GM12878 (cell line): ENCODE measurements around the gene GRIK1. TPM values are rescaled to one million over a fixed set of nuclear protein-coding genes. Genes with fewer than 3 reads are reported as not detected.

Experiments used
- ATAC-seq: fragments of 200-7000 bp; cut with Tn5 transposase; 3 replicates; pipeline ENCODE4 v1.9.1; 2020; ENCODE audit warnings: mild to moderate bottlenecking, moderate library complexity
- BruUV-seq: library from RNA; stranded (reverse); fragments of 400-500 nt; replicated peaks from 2 replicates; lab custom pipeline; 2021; lab: Mats Ljungman, UMichigan
- CTCF ChIA-PET: fragments of 300-600 bp; sonication (Branson Sonifier 250); formaldehyde crosslinking; extraction: SDS; loops from one replicate; lab custom pipeline; 2021; ENCODE audit warnings: inconsistent platforms; lab: Yijun Ruan, JAX
- POLR2A ChIA-PET: fragments of 350-600 bp; formaldehyde crosslinking; extraction: SDS; loops from one replicate; lab custom pipeline; 2021; ENCODE audit warnings: inconsistent platforms; lab: Charles Lee
- RAD21 ChIA-PET: fragments of 300-600 bp; sonication (Branson Sonifier 250); formaldehyde crosslinking; loops from one replicate; lab custom pipeline; 2023; ENCODE audit warnings: antibody characterized with exemption; ENCODE audit not compliant: unreplicated experiment; lab: Charles Lee
- SMC1A ChIA-PET: fragments of 300-600 bp; sonication (Branson Sonifier 250); formaldehyde crosslinking; loops from one replicate; lab custom pipeline; 2023; ENCODE audit not compliant: unreplicated experiment, uncharacterized antibody; lab: Charles Lee
- DNase-seq: peaks from one replicate; pipeline ENCODE4 v3.0.0-alpha.2; 2011; ENCODE audit warnings: low read depth, low spot score
- FAIRE-seq: peaks from 3 replicates; lab custom pipeline; 2011; peaks lifted over from hg19 to GRCh38; lab: Jason Lieb, UNC
- H2AFZ ChIP-seq: 2 replicates; pipeline ENCODE4 v1.6.0; 2011; ENCODE audit warnings: low read depth, low read length, control low read depth; ENCODE audit not compliant: control insufficient read depth
- H3K27ac ChIP-seq: 2 replicates; pipeline ENCODE4 v1.5.1; 2011; ENCODE audit warnings: control low read depth; ENCODE audit not compliant: control insufficient read depth, insufficient read depth
- H3K27me3 ChIP-seq, 2 experiments: replicated peaks in 1 of 2; 2 replicates each; pipeline versions ENCODE4 v1.6.0 to v1.6.1; 2011; ENCODE audit warnings: low read length in 1 of 2; ENCODE audit not compliant: control insufficient read depth in 2 of 2, insufficient read depth in 2 of 2
- H3K36me3 ChIP-seq, 2 experiments: 2 replicates each; pipeline ENCODE4 v1.5.1; 2011; ENCODE audit warnings: low read length in 1 of 2; ENCODE audit not compliant: control insufficient read depth in 2 of 2, insufficient read depth in 2 of 2
- H3K4me1 ChIP-seq: 2 replicates; pipeline ENCODE4 v1.6.1; 2011; ENCODE audit warnings: mild to moderate bottlenecking, low read length, moderate library complexity, mixed read lengths; ENCODE audit not compliant: control insufficient read depth, insufficient read depth
- H3K4me2 ChIP-seq: 2 replicates; pipeline ENCODE4 v1.6.0; 2011; ENCODE audit warnings: control low read depth; ENCODE audit not compliant: control insufficient read depth, insufficient read depth
- H3K4me3 ChIP-seq: fragments of 200-600 bp; sonication (generic); 2 replicates; pipeline ENCODE4 v1.5.1; 2016
- H3K79me2 ChIP-seq: 2 replicates; pipeline ENCODE4 v1.6.0; 2011; ENCODE audit warnings: low read length; ENCODE audit not compliant: control insufficient read depth, insufficient read depth
- H3K9ac ChIP-seq: 2 replicates; pipeline ENCODE4 v1.8.0; 2011; ENCODE audit warnings: low read length, control low read depth, mixed read lengths; ENCODE audit not compliant: control insufficient read depth, insufficient read depth
- H3K9me3 ChIP-seq: replicated peaks from 3 replicates; pipeline ENCODE4 v1.5.1; 2011; ENCODE audit warnings: mild to moderate bottlenecking, low read length; ENCODE audit not compliant: control insufficient read depth, insufficient read depth
- H4K20me1 ChIP-seq: 2 replicates; pipeline ENCODE4 v1.6.0; 2011; ENCODE audit not compliant: control insufficient read depth, insufficient read depth
- CBX3 ChIP-seq: fragments of 200-600 bp; sonication (generic); IDR thresholded peaks from 2 replicates; pipeline ENCODE4 v1.6.1; 2016; ENCODE audit warnings: low read depth, borderline replicate concordance
- CREM ChIP-seq: IDR thresholded peaks from 2 replicates; pipeline ENCODE4 v1.6.1; 2014; ENCODE audit warnings: antibody characterized with exemption, low read depth
- IRF4 ChIP-seq: IDR thresholded peaks from 2 replicates; pipeline ENCODE4 v1.6.1; 2011; ENCODE audit warnings: low read depth, low read length
- POU2F2 ChIP-seq: IDR thresholded peaks from 3 replicates; pipeline ENCODE4 v1.6.1; 2011; ENCODE audit warnings: low read depth, mild to moderate bottlenecking, low read length, borderline replicate concordance
- WGBS: methylation state at CpG from one replicate; pipeline ENCODE4 v1.1.6; 2016; ENCODE audit warnings: low lambda C conversion rate; ENCODE audit not compliant: insufficient replicate concordance, insufficient coverage; ENCODE audit errors: missing lambda C conversion rate; 5-methylcytosine and 5-hydroxymethylcytosine counted together
- in situ Hi-C: fragments of 300-500 bp; cut with MboI; formaldehyde crosslinking; loops from 9 replicates; pipeline ENCODE4 v1.14.3; 2018; ENCODE audit warnings: mixed read lengths
- intact Hi-C: fragments of 100-400 bp; cut with micrococcal nuclease; formaldehyde crosslinking; loops from one replicate; pipeline ENCODE4 v1.14.2; 2022; ENCODE audit not compliant: unreplicated experiment
- polyA plus RNA-seq, 11 experiments: library from polyadenylated mRNA; depleted of rRNA in 4 of 11; unstranded in 6 of 11; stranded (reverse) in 5 of 11; fragments of >200 nt; fragmentation: Nextera tagmentation in 4 of 11; fragmentation: Illumina TruSeq in 1 of 11; extraction: Ambion mirVana in 4 of 11; extraction: Trizol in 1 of 11; gene quantifications; 1 replicate in 1 of 11; 2 replicates in 10 of 11; pipeline versions ENCODE4 v1.2.1 to v1.2.3, GENCODE V29; 2011 to 2016; ENCODE audit warnings: inconsistent platforms in 2 of 11, missing spikeins in 2 of 11, low read depth in 1 of 11
- total RNA-seq, 4 experiments: library from RNA; depleted of rRNA in 3 of 4; stranded (reverse); fragments of >200 nt in 3 of 4; fragmentation: Illumina TruSeq in 1 of 4; extraction: Trizol in 1 of 4; gene quantifications; 2 replicates each; pipeline versions ENCODE4 v1.2.1 to v1.2.3, GENCODE V29; 2013 to 2021
- TF ChIP-seq, protein P1 (sequence below): fragments of 450-650 bp; IDR thresholded peaks from 2 replicates; pipeline ENCODE4 v1.6.1; 2017; ENCODE audit warnings: mild to moderate bottlenecking, moderate library complexity
- TF ChIP-seq, protein P2 (sequence below): fragments of 450-650 bp; IDR thresholded peaks from 2 replicates; pipeline ENCODE4 v1.6.1; 2018; ENCODE audit warnings: borderline replicate concordance, mild to moderate bottlenecking; ENCODE audit not compliant: partially characterized antibody
- TF ChIP-seq, protein P3 (sequence below): fragments of 450-650 bp; IDR thresholded peaks from 2 replicates; pipeline ENCODE4 v1.6.1; 2017; ENCODE audit warnings: mild to moderate bottlenecking, moderate library complexity
- TF ChIP-seq, protein P4 (sequence below): IDR thresholded peaks from 2 replicates; pipeline ENCODE4 v1.6.1; 2012; ENCODE audit warnings: mild to moderate bottlenecking, low read depth, low read length

Gene GRIK1
- total and polyA plus RNA-seq, 10 of the 15 experiments (the other 5 are each of a cell fraction or from before 2014, with no cell fraction given): 0.05 to 0.13 (median 0.09) TPM; not detected in 7

DNA sequence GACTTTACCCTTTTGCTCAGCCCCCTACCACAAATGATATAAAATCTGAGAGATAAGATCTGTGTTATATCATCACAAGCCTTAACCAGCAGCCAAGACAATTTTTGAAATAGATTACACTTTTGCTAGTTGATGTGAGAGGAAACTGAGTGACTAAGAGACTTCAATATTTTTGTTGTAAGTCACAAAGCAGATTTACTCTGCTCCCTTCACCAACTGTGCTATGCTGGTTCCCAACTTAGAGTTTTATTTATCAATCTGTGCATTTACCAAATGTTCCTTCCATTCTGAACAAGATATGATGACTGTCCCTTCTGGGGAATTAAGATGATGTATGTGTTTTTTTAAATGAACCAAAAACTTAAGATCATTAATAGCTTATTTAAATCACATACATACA is 12.1 kb upstream of the GRIK1 start (continued):
- TF ChIP-seq, protein P1, sequence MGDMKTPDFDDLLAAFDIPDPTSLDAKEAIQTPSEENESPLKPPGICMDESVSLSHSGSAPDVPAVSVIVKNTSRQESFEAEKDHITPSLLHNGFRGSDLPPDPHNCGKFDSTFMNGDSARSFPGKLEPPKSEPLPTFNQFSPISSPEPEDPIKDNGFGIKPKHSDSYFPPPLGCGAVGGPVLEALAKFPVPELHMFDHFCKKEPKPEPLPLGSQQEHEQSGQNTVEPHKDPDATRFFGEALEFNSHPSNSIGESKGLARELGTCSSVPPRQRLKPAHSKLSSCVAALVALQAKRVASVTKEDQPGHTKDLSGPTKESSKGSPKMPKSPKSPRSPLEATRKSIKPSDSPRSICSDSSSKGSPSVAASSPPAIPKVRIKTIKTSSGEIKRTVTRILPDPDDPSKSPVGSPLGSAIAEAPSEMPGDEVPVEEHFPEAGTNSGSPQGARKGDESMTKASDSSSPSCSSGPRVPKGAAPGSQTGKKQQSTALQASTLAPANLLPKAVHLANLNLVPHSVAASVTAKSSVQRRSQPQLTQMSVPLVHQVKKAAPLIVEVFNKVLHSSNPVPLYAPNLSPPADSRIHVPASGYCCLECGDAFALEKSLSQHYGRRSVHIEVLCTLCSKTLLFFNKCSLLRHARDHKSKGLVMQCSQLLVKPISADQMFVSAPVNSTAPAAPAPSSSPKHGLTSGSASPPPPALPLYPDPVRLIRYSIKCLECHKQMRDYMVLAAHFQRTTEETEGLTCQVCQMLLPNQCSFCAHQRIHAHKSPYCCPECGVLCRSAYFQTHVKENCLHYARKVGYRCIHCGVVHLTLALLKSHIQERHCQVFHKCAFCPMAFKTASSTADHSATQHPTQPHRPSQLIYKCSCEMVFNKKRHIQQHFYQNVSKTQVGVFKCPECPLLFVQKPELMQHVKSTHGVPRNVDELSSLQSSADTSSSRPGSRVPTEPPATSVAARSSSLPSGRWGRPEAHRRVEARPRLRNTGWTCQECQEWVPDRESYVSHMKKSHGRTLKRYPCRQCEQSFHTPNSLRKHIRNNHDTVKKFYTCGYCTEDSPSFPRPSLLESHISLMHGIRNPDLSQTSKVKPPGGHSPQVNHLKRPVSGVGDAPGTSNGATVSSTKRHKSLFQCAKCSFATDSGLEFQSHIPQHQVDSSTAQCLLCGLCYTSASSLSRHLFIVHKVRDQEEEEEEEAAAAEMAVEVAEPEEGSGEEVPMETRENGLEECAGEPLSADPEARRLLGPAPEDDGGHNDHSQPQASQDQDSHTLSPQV: no peak
- TF ChIP-seq, all 136 proteins: peak for 0

DNA sequence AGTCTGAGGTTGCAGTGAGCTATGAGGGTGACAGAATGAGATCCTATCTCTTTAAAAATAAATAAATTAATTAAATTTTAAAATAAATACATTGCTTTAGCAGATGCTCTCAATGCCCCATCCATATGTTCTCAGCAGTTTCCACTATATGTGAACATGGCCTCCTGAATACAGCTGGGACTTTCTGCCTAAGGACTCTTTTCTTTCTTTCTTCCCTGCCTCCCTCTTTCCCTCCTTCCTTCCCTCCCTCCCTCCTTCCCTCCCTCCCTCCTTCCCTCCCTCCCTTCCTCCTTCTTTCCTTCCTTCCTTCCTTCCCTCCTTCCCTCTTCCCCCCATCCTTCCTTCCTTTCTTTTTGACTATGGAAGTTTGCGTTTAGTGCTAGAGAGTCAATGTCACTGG is 10.2 kb upstream of the GRIK1 start:
- DNase-seq (no peak), ATAC-seq (no peak), FAIRE-seq (no peak)
- ChIA-PET CTCF (no interaction called here), RAD21 (no interaction called here), POLR2A (no interaction called here), SMC1A (no interaction called here)
- no peak overlapping the region for H3K27ac ChIP-seq
- no peaks in the 10 kb centered on the region for H3K36me3 ChIP-seq
- no peak overlapping the region for H3K4me3 ChIP-seq
- in situ Hi-C loops (no loop called here), intact Hi-C loops (no loop called here)
- no peaks in the 10 kb centered on the region for H3K4me1 ChIP-seq
- H3K79me2 ChIP-seq: no peaks in the 10 kb centered on the region
- no TSS peak for BruUV-seq
- H3K9me3 ChIP-seq: no peaks in the 10 kb centered on the region
- no peak overlapping the region for H3K9ac ChIP-seq
- no peak overlapping the region for H3K4me2 ChIP-seq
- no peaks in the 10 kb centered on the region for H4K20me1 ChIP-seq
- no peak overlapping the region for H2AFZ ChIP-seq
- no peaks in the 10 kb centered on the region for H3K27me3 ChIP-seq
- 27% methylated on average over 1 of the region's 1 CpG for WGBS
- TF ChIP-seq, protein P2, sequence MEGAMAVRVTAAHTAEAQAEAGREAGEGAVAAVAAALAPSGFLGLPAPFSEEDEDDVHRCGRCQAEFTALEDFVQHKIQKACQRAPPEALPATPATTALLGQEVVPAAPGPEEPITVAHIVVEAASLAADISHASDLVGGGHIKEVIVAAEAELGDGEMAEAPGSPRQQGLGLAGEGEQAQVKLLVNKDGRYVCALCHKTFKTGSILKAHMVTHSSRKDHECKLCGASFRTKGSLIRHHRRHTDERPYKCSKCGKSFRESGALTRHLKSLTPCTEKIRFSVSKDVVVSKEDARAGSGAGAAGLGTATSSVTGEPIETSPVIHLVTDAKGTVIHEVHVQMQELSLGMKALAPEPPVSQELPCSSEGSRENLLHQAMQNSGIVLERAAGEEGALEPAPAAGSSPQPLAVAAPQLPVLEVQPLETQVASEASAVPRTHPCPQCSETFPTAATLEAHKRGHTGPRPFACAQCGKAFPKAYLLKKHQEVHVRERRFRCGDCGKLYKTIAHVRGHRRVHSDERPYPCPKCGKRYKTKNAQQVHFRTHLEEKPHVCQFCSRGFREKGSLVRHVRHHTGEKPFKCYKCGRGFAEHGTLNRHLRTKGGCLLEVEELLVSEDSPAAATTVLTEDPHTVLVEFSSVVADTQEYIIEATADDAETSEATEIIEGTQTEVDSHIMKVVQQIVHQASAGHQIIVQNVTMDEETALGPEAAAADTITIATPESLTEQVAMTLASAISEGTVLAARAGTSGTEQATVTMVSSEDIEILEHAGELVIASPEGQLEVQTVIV: no peak
- TF ChIP-seq, protein P3, sequence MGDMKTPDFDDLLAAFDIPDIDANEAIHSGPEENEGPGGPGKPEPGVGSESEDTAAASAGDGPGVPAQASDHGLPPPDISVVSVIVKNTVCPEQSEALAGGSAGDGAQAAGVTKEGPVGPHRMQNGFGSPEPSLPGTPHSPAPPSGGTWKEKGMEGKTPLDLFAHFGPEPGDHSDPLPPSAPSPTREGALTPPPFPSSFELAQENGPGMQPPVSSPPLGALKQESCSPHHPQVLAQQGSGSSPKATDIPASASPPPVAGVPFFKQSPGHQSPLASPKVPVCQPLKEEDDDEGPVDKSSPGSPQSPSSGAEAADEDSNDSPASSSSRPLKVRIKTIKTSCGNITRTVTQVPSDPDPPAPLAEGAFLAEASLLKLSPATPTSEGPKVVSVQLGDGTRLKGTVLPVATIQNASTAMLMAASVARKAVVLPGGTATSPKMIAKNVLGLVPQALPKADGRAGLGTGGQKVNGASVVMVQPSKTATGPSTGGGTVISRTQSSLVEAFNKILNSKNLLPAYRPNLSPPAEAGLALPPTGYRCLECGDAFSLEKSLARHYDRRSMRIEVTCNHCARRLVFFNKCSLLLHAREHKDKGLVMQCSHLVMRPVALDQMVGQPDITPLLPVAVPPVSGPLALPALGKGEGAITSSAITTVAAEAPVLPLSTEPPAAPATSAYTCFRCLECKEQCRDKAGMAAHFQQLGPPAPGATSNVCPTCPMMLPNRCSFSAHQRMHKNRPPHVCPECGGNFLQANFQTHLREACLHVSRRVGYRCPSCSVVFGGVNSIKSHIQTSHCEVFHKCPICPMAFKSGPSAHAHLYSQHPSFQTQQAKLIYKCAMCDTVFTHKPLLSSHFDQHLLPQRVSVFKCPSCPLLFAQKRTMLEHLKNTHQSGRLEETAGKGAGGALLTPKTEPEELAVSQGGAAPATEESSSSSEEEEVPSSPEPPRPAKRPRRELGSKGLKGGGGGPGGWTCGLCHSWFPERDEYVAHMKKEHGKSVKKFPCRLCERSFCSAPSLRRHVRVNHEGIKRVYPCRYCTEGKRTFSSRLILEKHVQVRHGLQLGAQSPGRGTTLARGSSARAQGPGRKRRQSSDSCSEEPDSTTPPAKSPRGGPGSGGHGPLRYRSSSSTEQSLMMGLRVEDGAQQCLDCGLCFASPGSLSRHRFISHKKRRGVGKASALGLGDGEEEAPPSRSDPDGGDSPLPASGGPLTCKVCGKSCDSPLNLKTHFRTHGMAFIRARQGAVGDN: no peak
- TF ChIP-seq CBX3: no peak
- TF ChIP-seq IRF4: no peak
- no peak for TF ChIP-seq CREM
- TF ChIP-seq POU2F2: no peak
- TF ChIP-seq, protein P4, sequence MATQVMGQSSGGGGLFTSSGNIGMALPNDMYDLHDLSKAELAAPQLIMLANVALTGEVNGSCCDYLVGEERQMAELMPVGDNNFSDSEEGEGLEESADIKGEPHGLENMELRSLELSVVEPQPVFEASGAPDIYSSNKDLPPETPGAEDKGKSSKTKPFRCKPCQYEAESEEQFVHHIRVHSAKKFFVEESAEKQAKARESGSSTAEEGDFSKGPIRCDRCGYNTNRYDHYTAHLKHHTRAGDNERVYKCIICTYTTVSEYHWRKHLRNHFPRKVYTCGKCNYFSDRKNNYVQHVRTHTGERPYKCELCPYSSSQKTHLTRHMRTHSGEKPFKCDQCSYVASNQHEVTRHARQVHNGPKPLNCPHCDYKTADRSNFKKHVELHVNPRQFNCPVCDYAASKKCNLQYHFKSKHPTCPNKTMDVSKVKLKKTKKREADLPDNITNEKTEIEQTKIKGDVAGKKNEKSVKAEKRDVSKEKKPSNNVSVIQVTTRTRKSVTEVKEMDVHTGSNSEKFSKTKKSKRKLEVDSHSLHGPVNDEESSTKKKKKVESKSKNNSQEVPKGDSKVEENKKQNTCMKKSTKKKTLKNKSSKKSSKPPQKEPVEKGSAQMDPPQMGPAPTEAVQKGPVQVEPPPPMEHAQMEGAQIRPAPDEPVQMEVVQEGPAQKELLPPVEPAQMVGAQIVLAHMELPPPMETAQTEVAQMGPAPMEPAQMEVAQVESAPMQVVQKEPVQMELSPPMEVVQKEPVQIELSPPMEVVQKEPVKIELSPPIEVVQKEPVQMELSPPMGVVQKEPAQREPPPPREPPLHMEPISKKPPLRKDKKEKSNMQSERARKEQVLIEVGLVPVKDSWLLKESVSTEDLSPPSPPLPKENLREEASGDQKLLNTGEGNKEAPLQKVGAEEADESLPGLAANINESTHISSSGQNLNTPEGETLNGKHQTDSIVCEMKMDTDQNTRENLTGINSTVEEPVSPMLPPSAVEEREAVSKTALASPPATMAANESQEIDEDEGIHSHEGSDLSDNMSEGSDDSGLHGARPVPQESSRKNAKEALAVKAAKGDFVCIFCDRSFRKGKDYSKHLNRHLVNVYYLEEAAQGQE: no peak
